ENCODE results near the gene ROMO1. TPM values are rescaled to one million over a fixed set of nuclear protein-coding genes. Genes with fewer than 3 reads are reported as not detected.

The ROMO1 gene
- 372 and 719 TPM in 2 replicates for total RNA-seq

- Histone ChIP-seq H3K4me3 (ENCODE audit: low read depth, low read length) (peak within 1 kb of the TSS; percentile 99), H3K27me3 (ENCODE audit: control insufficient read depth, insufficient read depth, low read length) (no peaks in the 10 kb centered on the region), H3K36me3 (ENCODE audit: control insufficient read depth, insufficient read depth, low read length) (no peaks in the 10 kb centered on the region)
- peak; percentile 20 for TF ChIP-seq CTCF (IDR thresholded peaks at IDR 0.05; ENCODE audit: insufficient read depth, low read length, poor library complexity, severe bottlenecking)
- DNase-seq (ENCODE audit: low read depth) = peak; percentile 23
Measured at GRCh38 chr20:35699127-35699956, at the start of gene ROMO1, which contains the start of gene NFS1. ROMO1 (plus strand) TSS chr20:35699405; CDS start chr20:35699633, 228 bp downstream. NFS1 (minus strand) TSS chr20:35699352; CDS start chr20:35699288, 64 bp downstream.

GRCh38 chr20:35650632-35651031 is 48.6 kb upstream of the ROMO1 start:
- no peak for DNase-seq (ENCODE audit: low read depth)
- Histone ChIP-seq H3K4me3 (ENCODE audit: low read depth, low read length) (no peak overlapping the region), H3K27me3 (ENCODE audit: control insufficient read depth, insufficient read depth, low read length) (no peaks in the 10 kb centered on the region), H3K36me3 (ENCODE audit: control insufficient read depth, insufficient read depth, low read length) (peaks cover 7% of the 10 kb centered on the region)
- no peak for TF ChIP-seq CTCF (IDR thresholded peaks at IDR 0.05; ENCODE audit: insufficient read depth, low read length, poor library complexity, severe bottlenecking)

GRCh38 chr20:35651958-35652357 is 47.2 kb upstream of the ROMO1 start:
- no peak overlapping the region for H3K4me3 ChIP-seq (ENCODE audit: low read depth, low read length)

GRCh38 chr20:35652641-35653429 is 46.4 kb upstream of the ROMO1 start:
- no peak overlapping the region for H3K4me3 ChIP-seq (ENCODE audit: low read depth, low read length)
- H3K36me3 ChIP-seq (ENCODE audit: control insufficient read depth, insufficient read depth, low read length) = peaks cover 7% of the 10 kb centered on the region
- no peak for DNase-seq (ENCODE audit: low read depth)
- TF ChIP-seq CTCF (IDR thresholded peaks at IDR 0.05; ENCODE audit: insufficient read depth, low read length, poor library complexity, severe bottlenecking) = no peak
- no peaks in the 10 kb centered on the region for H3K27me3 ChIP-seq (ENCODE audit: control insufficient read depth, insufficient read depth, low read length)

More at GRCh38 chr20:35651958-35652357, 47.2 kb upstream of the ROMO1 start:
- no peak for TF ChIP-seq CTCF (IDR thresholded peaks at IDR 0.05; ENCODE audit: insufficient read depth, low read length, poor library complexity, severe bottlenecking)
- DNase-seq (ENCODE audit: low read depth) = no peak
- Histone ChIP-seq H3K27me3 (ENCODE audit: control insufficient read depth, insufficient read depth, low read length) (no peaks in the 10 kb centered on the region), H3K36me3 (ENCODE audit: control insufficient read depth, insufficient read depth, low read length) (peaks cover 7% of the 10 kb centered on the region)

- no peak overlapping the region for H3K4me3 ChIP-seq (ENCODE audit: low read depth, low read length)
- no peak for TF ChIP-seq CTCF (IDR thresholded peaks at IDR 0.05; ENCODE audit: insufficient read depth, low read length, poor library complexity, severe bottlenecking)
- no peak for DNase-seq (ENCODE audit: low read depth)
- H3K36me3 ChIP-seq (ENCODE audit: control insufficient read depth, insufficient read depth, low read length) = peaks cover 7% of the 10 kb centered on the region
- H3K27me3 ChIP-seq (ENCODE audit: control insufficient read depth, insufficient read depth, low read length) = no peaks in the 10 kb centered on the region
Measured at GRCh38 chr20:35653430-35653734, 45.8 kb upstream of the ROMO1 start.

Data from kidney epithelial cell (primary cell).